GM23338 (cell line): Measurements from ENCODE around the gene ETV1.

Experiments
- CREB1 ChIP-seq: fragments of 250-450 bp; sonication (Bioruptor Pico); IDR thresholded peaks from 2 replicates; pipeline ENCODE4 v1.5.0; 2020; ENCODE audit warnings: low read depth, mild to moderate bottlenecking, moderate library complexity
- CTCF ChIP-seq, 2 experiments: fragments of 200-600 bp in 1 of 2; sonication (generic) in 1 of 2; conservative IDR thresholded peaks; 2 replicates each; pipeline versions ENCODE4 v1.5.1 to v1.6.1; 2016 to 2017; ENCODE audit warnings: antibody characterized with exemption in 2 of 2, low read depth in 2 of 2, mild to moderate bottlenecking in 2 of 2, moderate library complexity in 1 of 2
- EZH2 ChIP-seq: fragments of 200-600 bp; sonication (generic); IDR thresholded peaks from one replicate; pipeline ENCODE4 v1.8.0; 2017; ENCODE audit warnings: antibody characterized with exemption, mild to moderate bottlenecking, low read depth; ENCODE audit not compliant: unreplicated experiment
- REST ChIP-seq: IDR thresholded peaks from one replicate; pipeline ENCODE4 v1.6.1; 2018; ENCODE audit warnings: antibody characterized with exemption; ENCODE audit not compliant: unreplicated experiment

- no peak for TF ChIP-seq CTCF (conservative IDR thresholded peaks at IDR 0.05; ENCODE audit: low read depth in 2 of 2)
- no peak for TF ChIP-seq REST
- TF ChIP-seq CREB1 (CRISPR knock-in tag) = no peak
- no peak for TF ChIP-seq EZH2
Observed at GRCh38 chr7:13986208-13986607, 3.3 kb downstream of the ETV1 start.
